ENCODE results near the gene TUBGCP5. TPM values are rescaled to one million over a fixed set of nuclear protein-coding genes. Genes with fewer than 3 reads are reported as not detected.

Gene TUBGCP5
- total and polyA plus RNA-seq, 2 donors (not counting 3 experiments of a cell fraction or from before 2014, with no cell fraction given) = 6.7 to 18.6 TPM

DNA sequence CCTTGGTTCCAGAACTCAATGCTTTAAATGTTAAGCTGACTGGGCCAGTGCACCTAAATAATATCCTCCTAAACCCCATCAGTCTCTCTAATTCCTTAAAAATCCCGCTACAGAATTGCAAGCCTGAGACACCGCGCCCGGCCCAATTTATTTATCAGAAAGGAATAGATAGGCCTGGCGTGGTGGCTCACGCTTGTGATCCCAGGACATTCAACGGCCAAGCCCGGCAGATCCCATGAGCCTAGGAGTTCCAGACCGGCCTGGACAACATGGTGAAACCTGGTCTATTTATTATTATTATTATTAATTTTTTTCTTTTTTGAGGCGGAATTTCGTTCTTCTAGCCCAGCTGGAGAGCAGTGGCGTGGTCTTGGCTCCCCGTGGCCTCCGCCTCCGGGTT lies 28.0 kb upstream of the TUBGCP5 start:
- intact Hi-C loops (cut with micrococcal nuclease) (no loop called here), dilution Hi-C loops (cut with MboI; ENCODE audit: extremely low pct_ligation_motif_present, low sequenced_read_pairs) (no loop called here)
- ChIA-PET CTCF (no interaction called here), POLR2A (no interaction called here)
- Histone ChIP-seq H3K9me3 (replicated peaks; ENCODE audit: control insufficient read depth, insufficient read depth, low read length) (no peaks in the 10 kb centered on the region), H3K36me3 (ENCODE audit: control insufficient read depth in 2 of 2, extremely low read depth in 1 of 2, insufficient read depth in 2 of 2, low read length in 2 of 2) (no peaks in the 10 kb centered on the region), H3K4me3 (replicated peaks in 1 of 3; ENCODE audit: insufficient read depth in 1 of 3, low read depth in 1 of 3, low read length in 3 of 3) (no peak overlapping the region), H2AFZ (ENCODE audit: low read depth, low read length) (no peak overlapping the region), H3K4me2 (ENCODE audit: insufficient read depth, low read length) (no peak overlapping the region), H3K27me3 (ENCODE audit: control insufficient read depth in 2 of 2, insufficient read depth in 2 of 2, low read length in 2 of 2) (no peaks in the 10 kb centered on the region), H3K9ac (replicated peaks; ENCODE audit: extremely low read depth, insufficient read depth, low read length) (no peak overlapping the region), H3K27ac (ENCODE audit: insufficient read depth, low read depth, low read length) (no peak overlapping the region), H3K79me2 (ENCODE audit: control insufficient read depth, insufficient read depth, low read length) (no peaks in the 10 kb centered on the region), H3K9me1 (replicated peaks; ENCODE audit: control insufficient read depth, extremely low read depth, insufficient read depth, low read length) (no peaks in the 10 kb centered on the region), H3K4me1 (ENCODE audit: control insufficient read depth, extremely low read depth, insufficient read depth, low read length) (no peaks in the 10 kb centered on the region), H4K20me1 (replicated peaks; ENCODE audit: control insufficient read depth, extremely low read depth, insufficient read depth, low read length) (no peaks in the 10 kb centered on the region)
- FAIRE-seq (no peak), DNase-seq (ENCODE audit: low read depth, low spot score) (no peak)
- TF ChIP-seq, protein P1, sequence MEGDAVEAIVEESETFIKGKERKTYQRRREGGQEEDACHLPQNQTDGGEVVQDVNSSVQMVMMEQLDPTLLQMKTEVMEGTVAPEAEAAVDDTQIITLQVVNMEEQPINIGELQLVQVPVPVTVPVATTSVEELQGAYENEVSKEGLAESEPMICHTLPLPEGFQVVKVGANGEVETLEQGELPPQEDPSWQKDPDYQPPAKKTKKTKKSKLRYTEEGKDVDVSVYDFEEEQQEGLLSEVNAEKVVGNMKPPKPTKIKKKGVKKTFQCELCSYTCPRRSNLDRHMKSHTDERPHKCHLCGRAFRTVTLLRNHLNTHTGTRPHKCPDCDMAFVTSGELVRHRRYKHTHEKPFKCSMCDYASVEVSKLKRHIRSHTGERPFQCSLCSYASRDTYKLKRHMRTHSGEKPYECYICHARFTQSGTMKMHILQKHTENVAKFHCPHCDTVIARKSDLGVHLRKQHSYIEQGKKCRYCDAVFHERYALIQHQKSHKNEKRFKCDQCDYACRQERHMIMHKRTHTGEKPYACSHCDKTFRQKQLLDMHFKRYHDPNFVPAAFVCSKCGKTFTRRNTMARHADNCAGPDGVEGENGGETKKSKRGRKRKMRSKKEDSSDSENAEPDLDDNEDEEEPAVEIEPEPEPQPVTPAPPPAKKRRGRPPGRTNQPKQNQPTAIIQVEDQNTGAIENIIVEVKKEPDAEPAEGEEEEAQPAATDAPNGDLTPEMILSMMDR (IDR thresholded peaks at IDR 0.05; ENCODE audit: extremely low read depth in 1 of 2, insufficient read depth in 1 of 2, low read depth in 1 of 2, low read length in 2 of 2) = no peak
- TF ChIP-seq JUN (IDR thresholded peaks at IDR 0.05; ENCODE audit: borderline replicate concordance, insufficient read depth, insufficient read length, low read depth) (no peak), FOS (IDR thresholded peaks at IDR 0.05; ENCODE audit: borderline replicate concordance, insufficient read depth, low read length) (no peak), EZH2 (IDR thresholded peaks at IDR 0.05; ENCODE audit: borderline replicate concordance, low read depth, low read length, severe bottlenecking) (no peak), POLR2AphosphoS5 (IDR thresholded peaks at IDR 0.05; ENCODE audit: insufficient read depth, low read depth, low read length) (no peak), POLR2A (IDR thresholded peaks at IDR 0.05; ENCODE audit: low read depth, low read length) (no peak), GATA2 (IDR thresholded peaks at IDR 0.05; ENCODE audit: insufficient read depth, insufficient read length, low read depth, low read length) (no peak), MYC (IDR thresholded peaks at IDR 0.05; ENCODE audit: low read depth, low read length) (no peak)
- TF ChIP-seq, protein P2, sequence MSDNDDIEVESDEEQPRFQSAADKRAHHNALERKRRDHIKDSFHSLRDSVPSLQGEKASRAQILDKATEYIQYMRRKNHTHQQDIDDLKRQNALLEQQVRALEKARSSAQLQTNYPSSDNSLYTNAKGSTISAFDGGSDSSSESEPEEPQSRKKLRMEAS (IDR thresholded peaks at IDR 0.05; ENCODE audit: insufficient read depth, insufficient read length) = no peak
- BruUV-seq (replicated peaks) = no TSS peak
